HEK293 (cell line): ENCODE data around the gene SURF1.

ENCODE experiments used
- KLF1 ChIP-seq: fragments of 450-650 bp; formaldehyde crosslinking; IDR thresholded peaks from 2 replicates; pipeline ENCODE4 v1.5.1; 2016; ENCODE audit warnings: missing biosample characterization, missing genetic modification characterization
- OVOL3 ChIP-seq: fragments of 450-650 bp; formaldehyde crosslinking; IDR thresholded peaks from 2 replicates; pipeline ENCODE4 v1.5.1; 2016; ENCODE audit warnings: missing biosample characterization, missing genetic modification characterization
- PRDM1 ChIP-seq: fragments of 450-650 bp; formaldehyde crosslinking; IDR thresholded peaks from 2 replicates; pipeline ENCODE4; 2016; ENCODE audit warnings: missing biosample characterization, missing genetic modification characterization
- SCRT2 ChIP-seq: fragments of 450-650 bp; formaldehyde crosslinking; IDR thresholded peaks from 2 replicates; pipeline ENCODE4 v1.5.1; 2016; ENCODE audit warnings: missing biosample characterization, missing genetic modification characterization
- SP3 ChIP-seq: fragments of 450-650 bp; formaldehyde crosslinking; IDR thresholded peaks from 2 replicates; pipeline ENCODE4 v1.5.1; 2016; ENCODE audit warnings: missing biosample characterization, missing genetic modification characterization
- YY1 ChIP-seq: fragments of 450-650 bp; formaldehyde crosslinking; IDR thresholded peaks from 2 replicates; pipeline ENCODE4 v1.5.1; 2018; ENCODE audit warnings: missing biosample characterization, missing genetic modification characterization
- ZNF175 ChIP-seq: fragments of 450-650 bp; formaldehyde crosslinking; IDR thresholded peaks from 2 replicates; pipeline ENCODE4 v1.5.1; 2016; ENCODE audit warnings: missing biosample characterization, missing genetic modification characterization
- ZNF354C ChIP-seq: fragments of 450-650 bp; formaldehyde crosslinking; IDR thresholded peaks from 2 replicates; pipeline ENCODE4 v1.5.1; 2016; ENCODE audit warnings: missing biosample characterization, missing genetic modification characterization, low read depth, borderline replicate concordance
- ZNF529 ChIP-seq: fragments of 450-650 bp; formaldehyde crosslinking; IDR thresholded peaks from 2 replicates; pipeline ENCODE4 v1.5.1; 2017; ENCODE audit warnings: missing genetic modification characterization, missing biosample characterization; ENCODE audit not compliant: insufficient replicate concordance
- ZNF544 ChIP-seq: fragments of 450-650 bp; formaldehyde crosslinking; IDR thresholded peaks from 2 replicates; pipeline ENCODE4 v1.5.0; 2017; ENCODE audit warnings: missing biosample characterization, missing genetic modification characterization
- ZNF558 ChIP-seq: fragments of 450-650 bp; formaldehyde crosslinking; IDR thresholded peaks from 2 replicates; pipeline ENCODE4 v1.5.1; 2016; ENCODE audit warnings: missing biosample characterization, missing genetic modification characterization
- ZNF571 ChIP-seq: fragments of 450-650 bp; formaldehyde crosslinking; IDR thresholded peaks from 2 replicates; pipeline ENCODE4 v1.5.0; 2017; ENCODE audit warnings: missing biosample characterization, missing genetic modification characterization
- ZNF660 ChIP-seq: fragments of 450-650 bp; IDR thresholded peaks from 2 replicates; pipeline ENCODE4 v1.5.1; 2018; ENCODE audit warnings: missing biosample characterization, mild to moderate bottlenecking, missing genetic modification characterization
- ZNF677 ChIP-seq: fragments of 450-650 bp; IDR thresholded peaks from 2 replicates; pipeline ENCODE4 v1.5.0; 2018; ENCODE audit warnings: missing biosample characterization, mild to moderate bottlenecking, missing genetic modification characterization, moderate library complexity
- ZNF843 ChIP-seq: fragments of 450-650 bp; formaldehyde crosslinking; IDR thresholded peaks from 2 replicates; pipeline ENCODE4 v1.5.1; 2016; ENCODE audit warnings: missing biosample characterization, missing genetic modification characterization
- ZSCAN23 ChIP-seq: fragments of 450-650 bp; formaldehyde crosslinking; IDR thresholded peaks from 2 replicates; pipeline ENCODE4 v1.5.1; 2016; ENCODE audit warnings: missing biosample characterization, missing genetic modification characterization
- TF ChIP-seq, protein P1 (sequence below): fragments of 450-650 bp; formaldehyde crosslinking; IDR thresholded peaks from 2 replicates; pipeline ENCODE4 v1.5.1; 2016; ENCODE audit warnings: missing biosample characterization, missing genetic modification characterization
- TF ChIP-seq, protein P2 (sequence below): fragments of 450-650 bp; formaldehyde crosslinking; IDR thresholded peaks from 2 replicates; pipeline ENCODE4 v1.5.1; 2016; ENCODE audit warnings: missing biosample characterization, missing genetic modification characterization
- TF ChIP-seq, protein P3 (sequence below): fragments of 450-650 bp; formaldehyde crosslinking; optimal IDR thresholded peaks from 2 replicates; pipeline ENCODE3; 2016; ENCODE audit warnings: missing biosample characterization, mild to moderate bottlenecking, missing genetic modification characterization
- TF ChIP-seq, protein P4 (sequence below): IDR thresholded peaks from 2 replicates; pipeline ENCODE4 v1.6.1; 2011; ENCODE audit warnings: mild to moderate bottlenecking, low read depth, low read length, borderline replicate concordance
- TF ChIP-seq, protein P5 (sequence below): fragments of 450-650 bp; formaldehyde crosslinking; IDR thresholded peaks from 2 replicates; pipeline ENCODE4 v1.5.1; 2016; ENCODE audit warnings: missing biosample characterization, missing genetic modification characterization
- TF ChIP-seq, protein P6 (sequence below): fragments of 450-650 bp; IDR thresholded peaks from 2 replicates; pipeline ENCODE4 v1.5.1; 2018; ENCODE audit warnings: missing biosample characterization, mild to moderate bottlenecking, missing genetic modification characterization
- TF ChIP-seq, protein P7 (sequence below): fragments of 450-650 bp; formaldehyde crosslinking; IDR thresholded peaks from 2 replicates; pipeline ENCODE4 v1.5.1; 2016; ENCODE audit warnings: missing biosample characterization, missing genetic modification characterization

The SURF1 gene

DNA sequence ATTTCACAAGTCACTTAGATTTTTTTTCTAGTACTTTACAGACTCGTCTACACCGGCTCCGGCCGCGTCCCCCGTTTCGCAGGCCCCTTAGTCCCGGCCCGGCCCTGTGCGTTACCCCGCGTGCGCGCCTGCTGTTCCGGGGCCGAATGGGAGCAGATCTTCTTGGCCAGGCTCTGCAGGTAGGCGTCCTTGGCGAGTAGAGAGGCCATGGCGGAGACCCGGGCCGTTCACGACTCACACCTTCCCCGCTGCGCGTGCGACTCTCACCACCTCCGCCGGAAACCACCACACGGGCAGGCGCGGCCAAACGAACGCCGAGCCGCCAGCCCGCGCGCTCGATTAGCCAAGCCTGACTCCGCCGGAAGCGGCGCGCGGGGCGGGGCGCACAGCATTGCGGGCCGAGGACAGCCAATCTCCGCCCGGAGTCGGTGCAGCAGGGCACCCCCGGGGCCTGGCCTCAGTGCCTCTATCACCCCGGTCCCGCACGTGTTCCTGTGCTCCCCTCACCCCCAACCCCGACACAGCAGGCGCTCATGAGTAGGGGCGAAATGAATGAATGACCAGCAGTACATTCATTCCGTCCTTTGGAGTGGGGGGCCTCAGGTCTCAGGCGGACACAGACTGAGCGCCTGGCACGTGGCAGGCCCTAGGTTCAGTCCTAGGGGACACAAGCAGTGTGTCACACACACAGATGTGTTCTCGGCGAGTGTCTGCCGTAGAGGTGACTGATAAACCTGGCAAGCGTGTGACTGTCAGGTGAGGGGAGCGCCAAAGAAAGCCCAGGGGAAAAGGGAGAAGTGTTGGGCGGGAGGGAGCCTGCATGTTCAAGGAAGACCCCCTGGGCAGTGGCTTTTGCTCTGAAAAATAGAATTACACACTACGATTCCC, 20.1 kb downstream of the SURF1 start, which contains the start of gene SURF6 (continued):
- no peak for TF ChIP-seq ZNF354C (tag by site-specific recombination)
- TF ChIP-seq, protein P1, sequence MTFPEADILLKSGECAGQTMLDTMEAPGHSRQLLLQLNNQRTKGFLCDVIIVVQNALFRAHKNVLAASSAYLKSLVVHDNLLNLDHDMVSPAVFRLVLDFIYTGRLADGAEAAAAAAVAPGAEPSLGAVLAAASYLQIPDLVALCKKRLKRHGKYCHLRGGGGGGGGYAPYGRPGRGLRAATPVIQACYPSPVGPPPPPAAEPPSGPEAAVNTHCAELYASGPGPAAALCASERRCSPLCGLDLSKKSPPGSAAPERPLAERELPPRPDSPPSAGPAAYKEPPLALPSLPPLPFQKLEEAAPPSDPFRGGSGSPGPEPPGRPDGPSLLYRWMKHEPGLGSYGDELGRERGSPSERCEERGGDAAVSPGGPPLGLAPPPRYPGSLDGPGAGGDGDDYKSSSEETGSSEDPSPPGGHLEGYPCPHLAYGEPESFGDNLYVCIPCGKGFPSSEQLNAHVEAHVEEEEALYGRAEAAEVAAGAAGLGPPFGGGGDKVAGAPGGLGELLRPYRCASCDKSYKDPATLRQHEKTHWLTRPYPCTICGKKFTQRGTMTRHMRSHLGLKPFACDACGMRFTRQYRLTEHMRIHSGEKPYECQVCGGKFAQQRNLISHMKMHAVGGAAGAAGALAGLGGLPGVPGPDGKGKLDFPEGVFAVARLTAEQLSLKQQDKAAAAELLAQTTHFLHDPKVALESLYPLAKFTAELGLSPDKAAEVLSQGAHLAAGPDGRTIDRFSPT (tag by site-specific recombination) = peak; percentile 71; the same call in 1 of the 2 replicates
- TF ChIP-seq, protein P2, sequence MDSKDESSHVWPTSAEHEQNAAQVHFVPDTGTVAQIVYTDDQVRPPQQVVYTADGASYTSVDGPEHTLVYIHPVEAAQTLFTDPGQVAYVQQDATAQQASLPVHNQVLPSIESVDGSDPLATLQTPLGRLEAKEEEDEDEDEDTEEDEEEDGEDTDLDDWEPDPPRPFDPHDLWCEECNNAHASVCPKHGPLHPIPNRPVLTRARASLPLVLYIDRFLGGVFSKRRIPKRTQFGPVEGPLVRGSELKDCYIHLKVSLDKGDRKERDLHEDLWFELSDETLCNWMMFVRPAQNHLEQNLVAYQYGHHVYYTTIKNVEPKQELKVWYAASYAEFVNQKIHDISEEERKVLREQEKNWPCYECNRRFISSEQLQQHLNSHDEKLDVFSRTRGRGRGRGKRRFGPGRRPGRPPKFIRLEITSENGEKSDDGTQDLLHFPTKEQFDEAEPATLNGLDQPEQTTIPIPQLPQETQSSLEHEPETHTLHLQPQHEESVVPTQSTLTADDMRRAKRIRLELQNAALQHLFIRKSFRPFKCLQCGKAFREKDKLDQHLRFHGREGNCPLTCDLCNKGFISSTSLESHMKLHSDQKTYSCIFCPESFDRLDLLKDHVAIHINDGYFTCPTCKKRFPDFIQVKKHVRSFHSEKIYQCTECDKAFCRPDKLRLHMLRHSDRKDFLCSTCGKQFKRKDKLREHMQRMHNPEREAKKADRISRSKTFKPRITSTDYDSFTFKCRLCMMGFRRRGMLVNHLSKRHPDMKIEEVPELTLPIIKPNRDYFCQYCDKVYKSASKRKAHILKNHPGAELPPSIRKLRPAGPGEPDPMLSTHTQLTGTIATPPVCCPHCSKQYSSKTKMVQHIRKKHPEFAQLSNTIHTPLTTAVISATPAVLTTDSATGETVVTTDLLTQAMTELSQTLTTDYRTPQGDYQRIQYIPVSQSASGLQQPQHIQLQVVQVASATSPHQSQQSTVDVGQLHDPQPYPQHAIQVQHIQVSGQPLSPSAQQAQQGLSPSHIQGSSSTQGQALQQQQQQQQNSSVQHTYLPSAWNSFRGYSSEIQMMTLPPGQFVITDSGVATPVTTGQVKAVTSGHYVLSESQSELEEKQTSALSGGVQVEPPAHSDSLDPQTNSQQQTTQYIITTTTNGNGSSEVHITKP (tag by site-specific recombination) = no peak; the same call in none of the 2 replicates
- TF ChIP-seq OVOL3 (tag by site-specific recombination) = peak; percentile 43; the same call in 1 of the 2 replicates
- peak; percentile 92 for TF ChIP-seq SP3 (tag by site-specific recombination)
- TF ChIP-seq ZNF175 (tag by site-specific recombination) = no peak
- TF ChIP-seq YY1 (tag by site-specific recombination) = peak; percentile 88
- TF ChIP-seq ZNF544 = no peak
- TF ChIP-seq, protein P3, sequence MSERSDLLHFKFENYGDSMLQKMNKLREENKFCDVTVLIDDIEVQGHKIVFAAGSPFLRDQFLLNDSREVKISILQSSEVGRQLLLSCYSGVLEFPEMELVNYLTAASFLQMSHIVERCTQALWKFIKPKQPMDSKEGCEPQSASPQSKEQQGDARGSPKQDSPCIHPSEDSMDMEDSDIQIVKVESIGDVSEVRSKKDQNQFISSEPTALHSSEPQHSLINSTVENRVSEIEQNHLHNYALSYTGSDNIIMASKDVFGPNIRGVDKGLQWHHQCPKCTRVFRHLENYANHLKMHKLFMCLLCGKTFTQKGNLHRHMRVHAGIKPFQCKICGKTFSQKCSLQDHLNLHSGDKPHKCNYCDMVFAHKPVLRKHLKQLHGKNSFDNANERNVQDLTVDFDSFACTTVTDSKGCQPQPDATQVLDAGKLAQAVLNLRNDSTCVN (tag by site-specific recombination) = peak; percentile 99
- peak; percentile 87 for TF ChIP-seq KLF1 (tag by site-specific recombination)
- TF ChIP-seq ZSCAN23 (tag by site-specific recombination) = peak; percentile 41; the same call in 1 of the 2 replicates
- peak; percentile 44; the same call in 1 of the 2 replicates for TF ChIP-seq SCRT2 (tag by site-specific recombination)
- TF ChIP-seq ZNF843 (tag by site-specific recombination) = peak; percentile 73
- TF ChIP-seq, protein P4, sequence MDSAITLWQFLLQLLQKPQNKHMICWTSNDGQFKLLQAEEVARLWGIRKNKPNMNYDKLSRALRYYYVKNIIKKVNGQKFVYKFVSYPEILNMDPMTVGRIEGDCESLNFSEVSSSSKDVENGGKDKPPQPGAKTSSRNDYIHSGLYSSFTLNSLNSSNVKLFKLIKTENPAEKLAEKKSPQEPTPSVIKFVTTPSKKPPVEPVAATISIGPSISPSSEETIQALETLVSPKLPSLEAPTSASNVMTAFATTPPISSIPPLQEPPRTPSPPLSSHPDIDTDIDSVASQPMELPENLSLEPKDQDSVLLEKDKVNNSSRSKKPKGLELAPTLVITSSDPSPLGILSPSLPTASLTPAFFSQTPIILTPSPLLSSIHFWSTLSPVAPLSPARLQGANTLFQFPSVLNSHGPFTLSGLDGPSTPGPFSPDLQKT = peak; percentile 98
- TF ChIP-seq ZNF558 (tag by site-specific recombination) = no peak
- TF ChIP-seq ZNF571 (tag by site-specific recombination) = no peak
- peak; percentile 95 for TF ChIP-seq ZNF660 (tag by site-specific recombination)
- TF ChIP-seq ZNF529 (tag by site-specific recombination) = no peak
- TF ChIP-seq, protein P5, sequence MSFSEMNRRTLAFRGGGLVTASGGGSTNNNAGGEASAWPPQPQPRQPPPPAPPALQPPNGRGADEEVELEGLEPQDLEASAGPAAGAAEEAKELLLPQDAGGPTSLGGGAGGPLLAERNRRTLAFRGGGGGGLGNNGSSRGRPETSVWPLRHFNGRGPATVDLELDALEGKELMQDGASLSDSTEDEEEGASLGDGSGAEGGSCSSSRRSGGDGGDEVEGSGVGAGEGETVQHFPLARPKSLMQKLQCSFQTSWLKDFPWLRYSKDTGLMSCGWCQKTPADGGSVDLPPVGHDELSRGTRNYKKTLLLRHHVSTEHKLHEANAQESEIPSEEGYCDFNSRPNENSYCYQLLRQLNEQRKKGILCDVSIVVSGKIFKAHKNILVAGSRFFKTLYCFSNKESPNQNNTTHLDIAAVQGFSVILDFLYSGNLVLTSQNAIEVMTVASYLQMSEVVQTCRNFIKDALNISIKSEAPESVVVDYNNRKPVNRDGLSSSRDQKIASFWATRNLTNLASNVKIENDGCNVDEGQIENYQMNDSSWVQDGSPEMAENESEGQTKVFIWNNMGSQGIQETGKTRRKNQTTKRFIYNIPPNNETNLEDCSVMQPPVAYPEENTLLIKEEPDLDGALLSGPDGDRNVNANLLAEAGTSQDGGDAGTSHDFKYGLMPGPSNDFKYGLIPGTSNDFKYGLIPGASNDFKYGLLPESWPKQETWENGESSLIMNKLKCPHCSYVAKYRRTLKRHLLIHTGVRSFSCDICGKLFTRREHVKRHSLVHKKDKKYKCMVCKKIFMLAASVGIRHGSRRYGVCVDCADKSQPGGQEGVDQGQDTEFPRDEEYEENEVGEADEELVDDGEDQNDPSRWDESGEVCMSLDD = peak; percentile 98
- no peak for TF ChIP-seq ZNF677 (tag by site-specific recombination)
- peak; percentile 78 for TF ChIP-seq PRDM1 (tag by site-specific recombination)
- TF ChIP-seq, protein P6, sequence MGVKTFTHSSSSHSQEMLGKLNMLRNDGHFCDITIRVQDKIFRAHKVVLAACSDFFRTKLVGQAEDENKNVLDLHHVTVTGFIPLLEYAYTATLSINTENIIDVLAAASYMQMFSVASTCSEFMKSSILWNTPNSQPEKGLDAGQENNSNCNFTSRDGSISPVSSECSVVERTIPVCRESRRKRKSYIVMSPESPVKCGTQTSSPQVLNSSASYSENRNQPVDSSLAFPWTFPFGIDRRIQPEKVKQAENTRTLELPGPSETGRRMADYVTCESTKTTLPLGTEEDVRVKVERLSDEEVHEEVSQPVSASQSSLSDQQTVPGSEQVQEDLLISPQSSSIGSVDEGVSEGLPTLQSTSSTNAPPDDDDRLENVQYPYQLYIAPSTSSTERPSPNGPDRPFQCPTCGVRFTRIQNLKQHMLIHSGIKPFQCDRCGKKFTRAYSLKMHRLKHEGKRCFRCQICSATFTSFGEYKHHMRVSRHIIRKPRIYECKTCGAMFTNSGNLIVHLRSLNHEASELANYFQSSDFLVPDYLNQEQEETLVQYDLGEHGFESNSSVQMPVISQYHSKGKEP (tag by site-specific recombination) = peak; percentile 77; the same call in 1 of the 2 replicates
- TF ChIP-seq, protein P7, sequence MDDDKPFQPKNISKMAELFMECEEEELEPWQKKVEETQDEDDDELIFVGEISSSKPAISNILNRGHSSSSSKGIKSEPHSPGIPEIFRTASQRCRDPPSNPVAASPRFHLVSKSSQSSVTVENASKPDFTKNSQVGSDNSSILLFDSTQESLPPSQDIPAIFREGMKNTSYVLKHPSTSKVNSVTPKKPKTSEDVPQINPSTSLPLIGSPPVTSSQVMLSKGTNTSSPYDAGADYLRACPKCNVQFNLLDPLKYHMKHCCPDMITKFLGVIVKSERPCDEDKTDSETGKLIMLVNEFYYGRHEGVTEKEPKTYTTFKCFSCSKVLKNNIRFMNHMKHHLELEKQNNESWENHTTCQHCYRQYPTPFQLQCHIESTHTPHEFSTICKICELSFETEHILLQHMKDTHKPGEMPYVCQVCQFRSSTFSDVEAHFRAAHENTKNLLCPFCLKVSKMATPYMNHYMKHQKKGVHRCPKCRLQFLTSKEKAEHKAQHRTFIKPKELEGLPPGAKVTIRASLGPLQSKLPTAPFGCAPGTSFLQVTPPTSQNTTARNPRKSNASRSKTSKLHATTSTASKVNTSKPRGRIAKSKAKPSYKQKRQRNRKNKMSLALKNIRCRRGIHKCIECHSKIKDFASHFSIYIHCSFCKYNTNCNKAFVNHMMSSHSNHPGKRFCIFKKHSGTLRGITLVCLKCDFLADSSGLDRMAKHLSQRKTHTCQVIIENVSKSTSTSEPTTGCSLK = no peak
